Fibroblast of skin of right biceps (primary cell): ENCODE measurements around the gene PSMC3IP.
"Not testable (repeated sequence)": the region's sequence is repeated elsewhere in the genome, so short reads cannot be mapped to it uniquely, and the experiment has no call there.

Experiments
- DNase-seq: peaks from one replicate; pipeline ENCODE4 v3.0.0-alpha.2; 2013

Gene PSMC3IP

GRCh38 chr17:42577532-42578281, at the start of gene PSMC3IP:
PSMC3IP (minus strand) TSS chr17:42577729; CDS start chr17:42577686, 43 bp downstream.
- DNase-seq = peak; percentile 94

- no peak for DNase-seq
Observed at GRCh38 chr17:42623732-42624596, 46.4 kb upstream of the PSMC3IP start.

- DNase-seq = no peak
Observed at GRCh38 chr17:42623271-42623670, 45.7 kb upstream of the PSMC3IP start.

GRCh38 chr17:42621987-42622386, 44.5 kb upstream of the PSMC3IP start:
- not testable (repeated sequence) for DNase-seq

- no peak for DNase-seq
Observed at GRCh38 chr17:42618442-42619150, 41.1 kb upstream of the PSMC3IP start.

- no peak for DNase-seq
Observed at GRCh38 chr17:42617956-42618431, 40.5 kb upstream of the PSMC3IP start.

GRCh38 chr17:42613699-42614295, 36.3 kb upstream of the PSMC3IP start:
- no peak for DNase-seq

GRCh38 chr17:42612013-42612412, 34.5 kb upstream of the PSMC3IP start:
- no peak for DNase-seq

GRCh38 chr17:42609814-42610801, 32.6 kb upstream of the PSMC3IP start:
- DNase-seq = not testable (repeated sequence)

- peak; percentile 99 for DNase-seq
Observed at GRCh38 chr17:42609182-42609813, 31.8 kb upstream of the PSMC3IP start, which contains the start of the genes RETREG3 and TUBG1. RETREG3 (minus strand) TSS chr17:42609374; CDS start chr17:42609324, 50 bp downstream. TUBG1 (plus strand) TSS chr17:42609683; CDS start chr17:42609738, 55 bp downstream.

- peak; percentile 6 for DNase-seq
Observed at GRCh38 chr17:42608305-42609181, 31.0 kb upstream of the PSMC3IP start.

- DNase-seq = no peak
Observed at GRCh38 chr17:42607769-42608168, 30.2 kb upstream of the PSMC3IP start.

GRCh38 chr17:42603318-42603717, 25.8 kb upstream of the PSMC3IP start:
- no peak for DNase-seq

GRCh38 chr17:42598905-42599304, 21.4 kb upstream of the PSMC3IP start:
- DNase-seq = no peak

- DNase-seq = no peak
Observed at GRCh38 chr17:42596386-42596785, 18.9 kb upstream of the PSMC3IP start.

GRCh38 chr17:42591411-42591810, 13.9 kb upstream of the PSMC3IP start:
- no peak for DNase-seq

- no peak for DNase-seq
Observed at GRCh38 chr17:42590886-42591285, 13.4 kb upstream of the PSMC3IP start.

- DNase-seq = no peak
Observed at GRCh38 chr17:42586514-42587230, 9.1 kb upstream of the PSMC3IP start.

GRCh38 chr17:42585353-42585752, 7.8 kb upstream of the PSMC3IP start:
- no peak for DNase-seq
